LNCaP clone FGC (cell line): Measurements from ENCODE around the gene CCDC182.

Experiments used
- DNase-seq: peaks from one replicate; pipeline ENCODE4 v3.0.0-alpha.2; 2011; ENCODE audit warnings: low read depth
- H3K4me3 ChIP-seq: 2 replicates; pipeline ENCODE4 v1.5.1; 2011; ENCODE audit warnings: mild to moderate bottlenecking, low read depth, low read length, control low read depth
- TF ChIP-seq, protein P1 (sequence below): IDR thresholded peaks from 2 replicates; pipeline ENCODE4 v1.5.1; 2012; ENCODE audit warnings: mild to moderate bottlenecking; ENCODE audit not compliant: control insufficient read depth, insufficient read depth; ENCODE audit errors: extremely low read depth

Gene CCDC182

DNA sequence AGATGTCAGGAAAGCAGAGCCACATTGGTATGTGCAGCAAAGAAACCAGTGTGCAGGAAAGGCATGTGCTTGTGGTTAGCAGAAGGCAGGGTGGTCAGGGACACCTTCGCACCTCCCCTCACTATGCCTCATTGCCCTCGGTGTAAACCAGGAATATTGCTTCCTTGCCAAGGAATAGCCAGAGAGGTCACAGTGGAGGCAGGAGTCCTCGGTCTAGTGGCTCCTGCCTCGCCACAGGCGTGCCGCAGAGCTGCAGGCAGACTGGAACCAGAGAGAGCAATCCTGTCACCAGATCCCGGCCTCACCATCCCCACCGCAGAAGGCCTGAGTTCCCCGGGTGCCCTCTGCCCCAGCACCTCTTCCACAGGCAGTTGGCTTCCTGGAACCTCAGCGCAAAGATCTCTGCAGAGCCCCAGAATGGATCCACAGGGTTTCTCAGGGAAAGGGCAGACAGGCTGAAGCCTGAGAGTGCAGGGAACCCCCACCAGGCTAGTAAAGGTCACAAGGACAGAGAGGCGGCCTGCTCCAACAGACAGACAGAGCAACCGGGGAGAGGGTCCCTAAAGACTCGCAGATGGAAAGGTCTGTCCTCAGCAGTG, 21.6 kb downstream of the CCDC182 start:
- no peak overlapping the region for H3K4me3 ChIP-seq
- DNase-seq = no peak
- TF ChIP-seq, protein P1, sequence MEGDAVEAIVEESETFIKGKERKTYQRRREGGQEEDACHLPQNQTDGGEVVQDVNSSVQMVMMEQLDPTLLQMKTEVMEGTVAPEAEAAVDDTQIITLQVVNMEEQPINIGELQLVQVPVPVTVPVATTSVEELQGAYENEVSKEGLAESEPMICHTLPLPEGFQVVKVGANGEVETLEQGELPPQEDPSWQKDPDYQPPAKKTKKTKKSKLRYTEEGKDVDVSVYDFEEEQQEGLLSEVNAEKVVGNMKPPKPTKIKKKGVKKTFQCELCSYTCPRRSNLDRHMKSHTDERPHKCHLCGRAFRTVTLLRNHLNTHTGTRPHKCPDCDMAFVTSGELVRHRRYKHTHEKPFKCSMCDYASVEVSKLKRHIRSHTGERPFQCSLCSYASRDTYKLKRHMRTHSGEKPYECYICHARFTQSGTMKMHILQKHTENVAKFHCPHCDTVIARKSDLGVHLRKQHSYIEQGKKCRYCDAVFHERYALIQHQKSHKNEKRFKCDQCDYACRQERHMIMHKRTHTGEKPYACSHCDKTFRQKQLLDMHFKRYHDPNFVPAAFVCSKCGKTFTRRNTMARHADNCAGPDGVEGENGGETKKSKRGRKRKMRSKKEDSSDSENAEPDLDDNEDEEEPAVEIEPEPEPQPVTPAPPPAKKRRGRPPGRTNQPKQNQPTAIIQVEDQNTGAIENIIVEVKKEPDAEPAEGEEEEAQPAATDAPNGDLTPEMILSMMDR = no peak

DNA sequence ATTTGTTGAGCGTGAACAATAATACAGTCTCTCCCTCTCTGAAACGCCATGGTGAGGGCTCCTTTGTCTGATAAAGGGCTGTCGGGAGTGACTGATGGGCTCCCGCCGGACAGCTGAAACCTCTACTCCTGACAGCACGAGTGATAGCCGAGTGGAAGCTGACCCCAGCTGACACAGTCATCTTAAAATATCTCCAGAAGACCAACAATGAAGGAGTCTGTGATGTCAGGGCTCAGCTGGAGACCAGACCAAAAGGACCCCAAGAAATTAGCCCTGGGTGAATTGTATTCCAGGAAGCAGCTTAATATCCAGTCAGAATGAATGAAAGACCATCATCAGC, 22.4 kb downstream of the CCDC182 start:
- H3K4me3 ChIP-seq = no peak overlapping the region
- TF ChIP-seq, protein P1 = no peak
- no peak for DNase-seq

DNA sequence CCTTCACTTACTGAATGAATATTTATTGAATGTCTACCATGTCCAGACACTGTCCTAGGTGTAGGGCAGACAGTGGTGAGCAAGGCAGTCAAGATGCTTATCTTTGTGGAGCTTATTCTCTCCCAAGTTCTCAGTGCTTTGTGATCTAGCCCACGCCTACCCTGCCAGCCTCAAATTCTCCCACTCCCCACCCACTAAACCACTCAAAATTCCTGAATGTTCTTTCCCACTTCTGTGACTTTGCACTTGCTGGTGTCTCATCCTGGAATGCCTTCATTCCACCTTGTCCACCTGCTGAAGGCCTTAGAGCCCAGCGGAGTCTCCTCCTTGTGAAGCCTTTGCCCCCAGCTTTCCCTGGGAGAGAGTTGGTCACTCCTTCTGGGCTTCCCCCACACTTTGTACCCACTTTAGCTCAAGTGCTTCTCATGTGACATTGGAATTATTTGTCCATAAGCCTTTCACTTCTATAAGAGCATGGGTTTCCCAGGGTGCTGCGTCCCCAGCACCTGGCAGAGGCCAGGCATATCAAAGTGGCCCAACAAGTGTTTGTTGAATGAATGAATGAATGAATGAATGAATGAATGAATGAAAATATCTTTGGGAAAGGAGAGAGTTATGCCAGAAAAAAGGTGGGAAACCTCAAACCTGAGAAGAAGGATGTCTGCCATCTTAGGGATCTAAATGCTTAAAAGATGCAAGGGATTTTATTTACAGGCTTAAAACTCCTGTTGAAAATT, 23.0 kb downstream of the CCDC182 start:
- DNase-seq = no peak
- TF ChIP-seq, protein P1 = no peak
- no peak overlapping the region for H3K4me3 ChIP-seq

DNA sequence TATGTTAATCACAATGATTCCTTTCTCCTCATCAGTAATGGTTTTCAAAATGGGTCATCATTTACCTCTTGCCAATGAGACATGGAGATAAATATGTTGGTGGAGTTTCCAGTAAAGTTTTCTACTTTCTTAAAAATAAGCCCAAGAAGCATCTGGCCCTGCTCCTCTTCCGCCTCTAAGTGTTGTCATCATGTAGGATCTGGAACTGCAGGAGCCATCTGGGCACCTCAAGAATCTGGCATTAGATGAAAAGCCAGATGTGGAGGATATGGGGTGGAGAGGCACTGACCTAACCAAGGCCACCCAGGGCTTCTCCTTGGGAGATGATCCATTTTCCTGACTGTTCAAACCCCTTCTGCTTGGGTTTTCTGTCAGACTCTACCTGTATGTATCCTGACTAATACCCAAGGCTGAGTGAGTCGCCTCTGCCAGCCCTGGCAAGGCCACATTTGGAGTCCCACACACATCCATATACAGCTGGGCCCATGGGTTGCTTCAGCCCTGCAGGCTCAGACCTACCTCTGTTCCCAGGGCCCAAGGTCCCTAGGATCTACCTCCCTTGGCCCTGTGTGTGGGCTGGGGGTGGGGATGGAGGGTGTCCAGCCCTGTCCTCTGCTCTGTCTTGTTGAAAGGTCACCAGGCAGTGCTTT, 24.6 kb downstream of the CCDC182 start:
- TF ChIP-seq, protein P1 = no peak

DNA sequence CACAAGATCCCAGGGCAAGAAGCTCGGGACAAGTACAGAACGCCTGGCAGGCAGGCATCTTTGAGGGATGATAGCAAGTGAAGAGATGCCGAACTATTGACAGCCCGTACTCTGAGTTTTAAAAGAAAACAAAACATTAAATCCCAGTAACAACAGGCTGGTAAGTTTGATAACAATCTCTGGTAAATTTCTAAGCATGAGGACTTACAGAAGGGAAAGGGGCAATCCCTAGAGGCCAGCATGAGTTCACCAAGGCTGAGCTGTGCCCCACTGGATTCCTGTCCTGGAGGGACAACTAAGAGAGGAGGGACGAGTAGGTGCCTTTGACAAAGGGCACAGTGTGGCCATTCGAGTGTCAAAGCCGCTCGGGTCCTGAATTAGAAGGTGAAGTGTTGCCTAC, 26.2 kb downstream of the CCDC182 start:
- TF ChIP-seq, protein P1 = no peak
- DNase-seq = no peak
- no peak overlapping the region for H3K4me3 ChIP-seq

More for the DNA sequence above, 24.6 kb downstream of the CCDC182 start:
- H3K4me3 ChIP-seq = no peak overlapping the region
- DNase-seq = no peak

DNA sequence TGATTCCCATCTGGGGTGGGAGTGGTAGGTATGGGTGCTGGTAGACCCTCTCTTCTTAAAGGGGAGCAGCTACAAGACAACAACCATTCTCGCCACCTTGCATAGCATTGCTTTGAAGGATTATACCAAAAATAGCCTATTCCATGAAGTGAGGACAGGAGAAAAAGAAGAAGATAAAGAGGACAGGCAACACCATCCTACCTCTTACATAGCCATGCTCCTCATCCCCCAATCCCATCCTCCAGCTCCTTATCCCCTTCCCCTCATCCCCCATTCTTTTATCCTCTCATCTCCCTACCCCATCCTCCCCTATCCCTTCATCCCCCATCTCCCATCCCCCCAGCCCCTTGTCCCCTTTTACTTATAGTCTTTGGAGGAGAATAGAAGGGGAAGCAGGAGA, 29.1 kb downstream of the CCDC182 start:
- no peak overlapping the region for H3K4me3 ChIP-seq
- TF ChIP-seq, protein P1 = no peak
- no peak for DNase-seq
